ENCODE results near the gene GKN1. TPM values are rescaled to one million over a fixed set of nuclear protein-coding genes. Genes with fewer than 3 reads are reported as not detected.

Gene GKN1
- total RNA-seq (2022; extraction: Qiagen RNA extraction; ENCODE audit: low read depth), result 0.32 to 1.1 TPM (median 0.74 TPM) in 5 replicates

GRCh38 chr2:68974251-68974650 is at the start of gene GKN1:
GKN1 (plus strand) TSS chr2:68974636; CDS start chr2:68974678, 42 bp downstream.

GRCh38 chr2:68952887-68953521 is 21.4 kb upstream of the GKN1 start, which contains the start of gene GKN2:
GKN2 (minus strand) TSS chr2:68952893; CDS start chr2:68952861, 32 bp downstream.

GRCh38 chr2:69013142-69013839 is 38.9 kb downstream of the GKN1 start, which contains the start of gene ANTXR1:
ANTXR1 (plus strand) TSS chr2:69013179; CDS start chr2:69013500, 321 bp downstream.

Other genes starting within 250 kb of the GKN1 start
- gene ARHGAP25, start 239.8 kb upstream of the GKN1 start, total RNA-seq (2022; extraction: Qiagen RNA extraction; ENCODE audit: low read depth), result 0.14 to 0.39 TPM (median 0.29 TPM) in 4 of 5 replicates, not detected in the other
- gene BMP10, start 103.2 kb upstream of the GKN1 start, total RNA-seq (2022; extraction: Qiagen RNA extraction; ENCODE audit: low read depth), result not detected in 5 replicates
- 2.7 to 6.0 TPM (median 3.7 TPM) in 5 replicates for gene GKN2, start 21.7 kb upstream of the GKN1 start, total RNA-seq (2022; extraction: Qiagen RNA extraction; ENCODE audit: low read depth)
- gene ANTXR1, start 38.5 kb downstream of the GKN1 start, total RNA-seq (2022; extraction: Qiagen RNA extraction; ENCODE audit: low read depth), result 101 to 155 TPM (median 144 TPM) in 5 replicates